Psoas muscle (tissue), 8 donors: ENCODE data around the gene SELENOO. TPM values are rescaled to one million over a fixed set of nuclear protein-coding genes. Genes with fewer than 3 reads are reported as not detected.

Source experiments
- ATAC-seq, 4 donors: fragments of 200-7000 bp; cut with Tn5 transposase; one replicate each; pipeline ENCODE4 v1.9.1; 2020; ENCODE audit warnings: moderate library complexity in 3 of 4, mild to moderate bottlenecking in 2 of 4
- DNase-seq, 2 donors: peaks; one replicate each; pipeline ENCODE4 v3.0.0-alpha.2; 2020
- H3K27ac ChIP-seq: fragments of 200-600 bp; one replicate; pipeline ENCODE4 v1.8.0; 2022
- H3K27me3 ChIP-seq, 3 donors: fragments of 200-600 bp in 1 of 3; one replicate each; pipeline versions ENCODE4 v1.6.1 to v1.8.0; 2013 to 2022; ENCODE audit warnings: low read length in 2 of 3, mild to moderate bottlenecking in 2 of 3, moderate library complexity in 1 of 3; ENCODE audit not compliant: insufficient read depth in 3 of 3
- H3K36me3 ChIP-seq, 2 donors: fragments of 200-600 bp in 1 of 2; one replicate each; pipeline versions ENCODE4 v1.6.1 to v1.8.0; 2013 to 2022; ENCODE audit warnings: low read depth in 1 of 2, mild to moderate bottlenecking in 1 of 2, moderate library complexity in 1 of 2; ENCODE audit not compliant: insufficient read depth in 1 of 2
- H3K4me1 ChIP-seq: fragments of 200-600 bp; one replicate; pipeline ENCODE4 v1.8.0; 2022
- H3K4me3 ChIP-seq: fragments of 200-600 bp; one replicate; pipeline ENCODE4 v1.8.0; 2022; ENCODE audit warnings: mild to moderate bottlenecking
- H3K9me3 ChIP-seq: fragments of 200-600 bp; one replicate; pipeline ENCODE4 v1.8.0; 2022
- CTCF ChIP-seq: fragments of 200-600 bp; IDR thresholded peaks from one replicate; pipeline ENCODE4 v1.8.0; 2022; ENCODE audit warnings: antibody characterized with exemption
- WGBS, 3 donors: extraction: QIAGEN DNeasy Blood & Tissue Kit; methylation state at CpG; one replicate each; pipeline versions ENCODE4 v1.1.6 to v1.1.7; 2013; 5-methylcytosine and 5-hydroxymethylcytosine counted together
- intact Hi-C, 2 donors: fragments of 100-400 bp; cut with DNase I; formaldehyde crosslinking; loops; one replicate each; pipeline versions ENCODE4 v1.11.0 to v1.14.2; 2022
- polyA plus RNA-seq, 3 donors: library from polyadenylated mRNA; stranded (reverse); fragments of 200-250 nt; gene quantifications; one replicate each; pipeline ENCODE4 v1.2.3, GENCODE V29; 2013
- total RNA-seq, 4 donors: library from RNA; stranded (reverse); fragmentation: NEBNext Ultra II Directional in 2 of 4; extraction: Animal tissue kit (Norgen Biotek cat#: 25700) in 2 of 4; gene quantifications; one replicate each; pipeline versions ENCODE4 v1.2.1 to v1.2.4, GENCODE V29; 2021 to 2023
- donor health status: healthy with polysubstance abuse.
- donor health status: DM: no; HTN: no; CAD: no; lungs with moderate emphysema.
- donor health status: Bipolar disorder and iron deficiency.
- donor health status: healthy.
- donor health status: DM: yes; HTN: yes; CAD: no.
- donor health status: DM: no; HTN: no; CAD: no.
- donor health status: DM: no; HTN: no; CAD: no.
- donor health status: DM: yes; HTN: yes; CAD: no.

Gene SELENOO
- total and polyA plus RNA-seq, 7 donors: 10.0 to 26.6 (median 20.0) TPM

- Histone ChIP-seq H3K4me3 (no peak overlapping the region), H3K27ac (peak overlapping the region; percentile 95), H3K36me3 (peaks cover 0 to 37% of the 10 kb centered on the region in 2 donors), H3K4me1 (peaks cover 51% of the 10 kb centered on the region), H3K27me3 (no peaks in the 10 kb centered on the region), H3K9me3 (no peaks in the 10 kb centered on the region)
- ATAC-seq: no peak
- TF ChIP-seq CTCF: no peak
- WGBS, 3 donors: 60 to 79% (median 70%) methylated on average over 20 of the region's 20 CpGs
- intact Hi-C loops: no loop called here
- no peak for DNase-seq
Measured at GRCh38 chr22:50246242-50247175, 45.7 kb downstream of the SELENOO start.

- intact Hi-C loops: no loop called here
- ATAC-seq (no peak), DNase-seq (peak in 1 of 2 donors; percentile 67)
Measured at GRCh38 chr22:50247748-50248147, 46.9 kb downstream of the SELENOO start.

GRCh38 chr22:50248196-50249081 lies 47.6 kb downstream of the SELENOO start:
- intact Hi-C loops: no loop called here

More at GRCh38 chr22:50247748-50248147, 46.9 kb downstream of the SELENOO start:
- Histone ChIP-seq H3K27ac (no peak overlapping the region), H3K4me1 (peaks cover 39% of the 10 kb centered on the region), H3K36me3 (peaks cover 0 to 41% of the 10 kb centered on the region in 2 donors), H3K27me3 (no peaks in the 10 kb centered on the region), H3K4me3 (no peak overlapping the region), H3K9me3 (no peaks in the 10 kb centered on the region)
- WGBS, 3 donors: 37 to 39% (median 38%) methylated on average over 16 of the region's 16 CpGs
- no peak for TF ChIP-seq CTCF

More at GRCh38 chr22:50248196-50249081, 47.6 kb downstream of the SELENOO start:
- 79 to 87% (median 82%) methylated on average over 22 to 29 of the region's 29 CpGs for WGBS, 3 donors
- H3K4me1 ChIP-seq: peaks cover 32% of the 10 kb centered on the region
- no peaks in the 10 kb centered on the region for H3K27me3 ChIP-seq
- no peak for TF ChIP-seq CTCF
- no peak overlapping the region for H3K27ac ChIP-seq
- no peaks in the 10 kb centered on the region for H3K9me3 ChIP-seq
- H3K4me3 ChIP-seq: no peak overlapping the region
- no peak for ATAC-seq
- peak in 1 of 2 donors; percentile 56 for DNase-seq
- peaks cover 0 to 46% of the 10 kb centered on the region in 2 donors for H3K36me3 ChIP-seq
